Measurements from ENCODE around the gene RTL10. TPM values are rescaled to one million over a fixed set of nuclear protein-coding genes. Genes with fewer than 3 reads are reported as not detected.

Gene RTL10
- total and polyA plus RNA-seq, 10 of the 15 experiments (the other 5 are each of a cell fraction or from before 2014, with no cell fraction given) = 5.3 to 18.1 (median 10.3) TPM

DNA sequence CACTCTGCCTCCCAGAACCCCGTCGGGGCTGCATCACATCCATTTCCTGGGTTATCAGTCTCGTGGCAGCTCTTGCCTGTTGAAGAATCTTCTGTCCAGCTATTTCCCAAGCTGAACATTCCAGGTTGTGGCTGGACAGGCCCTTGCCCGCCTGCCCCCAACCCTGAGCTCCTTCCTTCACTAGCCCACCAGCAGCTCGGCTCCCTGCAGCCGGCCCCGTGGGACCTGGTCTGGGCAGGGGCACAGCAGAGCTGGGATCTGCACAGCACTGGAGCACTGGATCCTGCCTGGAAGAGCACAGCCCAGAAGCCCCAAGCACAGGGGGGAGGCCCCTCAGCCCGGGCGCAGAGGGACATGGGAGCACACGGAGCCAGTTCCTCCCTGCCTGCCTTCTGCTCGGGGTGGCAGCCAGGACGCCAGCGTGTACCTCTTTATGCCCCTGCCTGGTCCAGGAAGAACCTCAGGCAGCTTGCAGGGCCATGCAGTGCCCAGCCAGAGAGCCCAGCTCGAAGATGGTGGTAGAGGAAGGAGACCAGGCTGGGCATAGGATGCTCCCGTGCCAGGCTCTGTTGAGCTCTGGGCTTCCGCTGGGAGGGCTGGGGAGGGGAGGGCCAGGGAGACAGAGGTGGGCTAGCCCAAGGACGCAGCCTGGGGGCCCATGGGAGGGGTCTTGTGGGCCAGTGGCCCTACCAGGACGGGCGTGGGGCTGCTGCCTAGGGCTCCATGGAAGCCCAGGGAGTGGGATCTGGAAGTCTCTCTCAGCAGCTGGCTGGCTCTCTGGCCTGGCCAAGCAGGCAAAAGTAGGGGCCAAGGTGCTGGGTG is 16.6 kb upstream of the RTL10 start (continued):
- TF ChIP-seq, protein P1, sequence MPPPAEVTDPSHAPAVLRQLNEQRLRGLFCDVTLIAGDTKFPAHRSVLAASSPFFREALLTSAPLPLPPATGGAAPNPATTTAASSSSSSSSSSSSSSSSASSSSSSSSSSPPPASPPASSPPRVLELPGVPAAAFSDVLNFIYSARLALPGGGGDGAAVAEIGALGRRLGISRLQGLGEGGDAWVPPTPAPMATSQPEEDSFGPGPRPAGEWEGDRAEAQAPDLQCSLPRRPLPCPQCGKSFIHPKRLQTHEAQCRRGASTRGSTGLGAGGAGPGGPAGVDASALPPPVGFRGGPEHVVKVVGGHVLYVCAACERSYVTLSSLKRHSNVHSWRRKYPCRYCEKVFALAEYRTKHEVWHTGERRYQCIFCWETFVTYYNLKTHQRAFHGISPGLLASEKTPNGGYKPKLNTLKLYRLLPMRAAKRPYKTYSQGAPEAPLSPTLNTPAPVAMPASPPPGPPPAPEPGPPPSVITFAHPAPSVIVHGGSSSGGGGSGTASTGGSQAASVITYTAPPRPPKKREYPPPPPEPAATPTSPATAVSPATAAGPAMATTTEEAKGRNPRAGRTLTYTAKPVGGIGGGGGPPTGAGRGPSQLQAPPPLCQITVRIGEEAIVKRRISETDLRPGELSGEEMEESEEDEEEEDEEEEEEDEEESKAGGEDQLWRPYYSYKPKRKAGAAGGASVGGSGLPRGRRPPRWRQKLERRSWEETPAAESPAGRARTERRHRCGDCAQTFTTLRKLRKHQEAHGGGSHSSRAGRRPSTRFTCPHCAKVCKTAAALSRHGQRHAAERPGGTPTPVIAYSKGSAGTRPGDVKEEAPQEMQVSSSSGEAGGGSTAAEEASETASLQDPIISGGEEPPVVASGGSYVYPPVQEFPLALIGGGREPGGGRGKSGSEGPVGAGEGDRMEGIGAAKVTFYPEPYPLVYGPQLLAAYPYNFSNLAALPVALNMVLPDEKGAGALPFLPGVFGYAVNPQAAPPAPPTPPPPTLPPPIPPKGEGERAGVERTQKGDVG (CRISPR knock-in tag; IDR thresholded peaks at IDR 0.05) = no peak
- TF ChIP-seq, protein P2, sequence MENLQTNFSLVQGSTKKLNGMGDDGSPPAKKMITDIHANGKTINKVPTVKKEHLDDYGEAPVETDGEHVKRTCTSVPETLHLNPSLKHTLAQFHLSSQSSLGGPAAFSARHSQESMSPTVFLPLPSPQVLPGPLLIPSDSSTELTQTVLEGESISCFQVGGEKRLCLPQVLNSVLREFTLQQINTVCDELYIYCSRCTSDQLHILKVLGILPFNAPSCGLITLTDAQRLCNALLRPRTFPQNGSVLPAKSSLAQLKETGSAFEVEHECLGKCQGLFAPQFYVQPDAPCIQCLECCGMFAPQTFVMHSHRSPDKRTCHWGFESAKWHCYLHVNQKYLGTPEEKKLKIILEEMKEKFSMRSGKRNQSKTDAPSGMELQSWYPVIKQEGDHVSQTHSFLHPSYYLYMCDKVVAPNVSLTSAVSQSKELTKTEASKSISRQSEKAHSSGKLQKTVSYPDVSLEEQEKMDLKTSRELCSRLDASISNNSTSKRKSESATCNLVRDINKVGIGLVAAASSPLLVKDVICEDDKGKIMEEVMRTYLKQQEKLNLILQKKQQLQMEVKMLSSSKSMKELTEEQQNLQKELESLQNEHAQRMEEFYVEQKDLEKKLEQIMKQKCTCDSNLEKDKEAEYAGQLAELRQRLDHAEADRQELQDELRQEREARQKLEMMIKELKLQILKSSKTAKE (IDR thresholded peaks at IDR 0.05; ENCODE audit: low read depth, poor library complexity, severe bottlenecking) = no peak

DNA sequence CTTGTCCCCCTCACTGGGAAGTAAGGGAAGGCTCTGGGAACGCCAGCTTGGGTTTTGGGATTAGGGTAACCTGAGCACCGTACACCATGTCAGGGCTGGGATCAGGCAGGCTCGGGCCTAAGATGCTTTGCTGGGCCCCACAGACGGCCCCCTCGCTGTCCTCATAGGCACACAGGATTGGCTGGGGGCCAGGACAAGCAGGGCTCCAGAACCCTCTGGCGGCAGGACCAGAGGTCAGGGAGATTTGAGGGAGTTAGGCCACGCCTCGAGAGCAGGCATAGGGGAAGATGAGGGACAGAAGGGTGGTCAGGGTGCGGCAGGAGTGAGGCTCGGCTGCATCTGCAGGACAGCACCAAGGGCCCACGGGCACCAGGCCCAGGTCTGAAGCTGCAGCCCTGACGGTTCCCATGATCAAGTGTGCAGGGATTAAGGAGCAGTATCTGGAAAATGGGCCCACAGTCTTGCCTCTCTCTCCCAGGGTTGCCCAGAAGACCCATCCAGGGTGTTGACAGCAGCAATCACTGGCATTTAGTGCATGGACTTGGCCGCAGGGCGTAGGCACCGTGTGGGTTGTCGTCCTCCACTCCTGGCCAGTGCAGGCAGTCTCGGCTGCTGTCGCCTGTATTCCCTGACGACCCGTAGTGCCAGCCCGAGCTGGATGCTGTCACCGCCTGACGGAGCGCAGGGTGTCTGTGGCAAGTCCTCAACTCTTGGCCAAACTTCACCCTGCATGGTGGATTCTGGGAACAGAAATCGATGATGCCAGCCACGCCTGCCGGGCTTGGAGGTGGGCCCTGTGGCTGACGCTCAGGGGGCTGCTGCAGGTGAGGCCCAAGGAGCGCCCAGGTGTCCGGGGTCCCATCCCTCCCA is 15.7 kb upstream of the RTL10 start:
- DNase-seq (ENCODE audit: low read depth, low spot score) (no peak), FAIRE-seq (no peak), ATAC-seq (no peak)
- CTCF ChIA-PET = interaction anchor here (0.8 kb wide), 1 partner anchor 12 kb away, joined by 3 read pairs; no protein-coding TSS in a partner anchor
- Histone ChIP-seq H3K4me3 (no peak overlapping the region), H2AFZ (ENCODE audit: control insufficient read depth, low read depth, low read length) (no peak overlapping the region), H4K20me1 (ENCODE audit: control insufficient read depth, insufficient read depth) (no peaks in the 10 kb centered on the region), H3K4me2 (ENCODE audit: control insufficient read depth, insufficient read depth) (no peak overlapping the region), H3K79me2 (ENCODE audit: control insufficient read depth, insufficient read depth, low read length) (no peaks in the 10 kb centered on the region), H3K9ac (ENCODE audit: control insufficient read depth, insufficient read depth, low read length) (no peak overlapping the region), H3K27me3 (replicated peaks in 1 of 2; ENCODE audit: control insufficient read depth in 2 of 2, insufficient read depth in 2 of 2, low read length in 1 of 2) (no peaks in the 10 kb centered on the region), H3K9me3 (replicated peaks; ENCODE audit: control insufficient read depth, insufficient read depth, low read length) (no peaks in the 10 kb centered on the region), H3K27ac (ENCODE audit: control insufficient read depth, insufficient read depth) (no peak overlapping the region), H3K4me1 (ENCODE audit: control insufficient read depth, insufficient read depth, low read length) (no peaks in the 10 kb centered on the region), H3K36me3 (ENCODE audit: control insufficient read depth in 2 of 2, insufficient read depth in 2 of 2, low read length in 1 of 2) (no peaks in the 10 kb centered on the region)
- no TSS peak for BruUV-seq (replicated peaks)
- SMC1A ChIA-PET (ENCODE audit: uncharacterized antibody, unreplicated experiment) = no interaction called here
- intact Hi-C loops (cut with micrococcal nuclease; ENCODE audit: unreplicated experiment) (no loop called here), in situ Hi-C loops (cut with MboI) (no loop called here)
- RAD21 ChIA-PET (ENCODE audit: unreplicated experiment) = no interaction called here
- POLR2A ChIA-PET = no interaction called here
- WGBS (ENCODE audit: insufficient coverage, insufficient replicate concordance, low lambda C conversion rate, missing lambda C conversion rate) = 66% methylated on average over 29 of the region's 30 CpGs
- TF ChIP-seq MEF2B (IDR thresholded peaks at IDR 0.05; ENCODE audit: partially characterized antibody, poor library complexity, severe bottlenecking) (no peak), SREBF1 (IDR thresholded peaks at IDR 0.05; ENCODE audit: low read length) (no peak), RUNX3 (IDR thresholded peaks at IDR 0.05; ENCODE audit: low read length) (no peak), ZNF207 (IDR thresholded peaks at IDR 0.05; ENCODE audit: borderline replicate concordance) (no peak), KLF5 (IDR thresholded peaks at IDR 0.05; ENCODE audit: partially characterized antibody) (no peak), NR2F1 (conservative IDR thresholded peaks at IDR 0.05) (no peak), JUND (IDR thresholded peaks at IDR 0.05; ENCODE audit: low read depth, low read length) (no peak)
- TF ChIP-seq, protein P3, sequence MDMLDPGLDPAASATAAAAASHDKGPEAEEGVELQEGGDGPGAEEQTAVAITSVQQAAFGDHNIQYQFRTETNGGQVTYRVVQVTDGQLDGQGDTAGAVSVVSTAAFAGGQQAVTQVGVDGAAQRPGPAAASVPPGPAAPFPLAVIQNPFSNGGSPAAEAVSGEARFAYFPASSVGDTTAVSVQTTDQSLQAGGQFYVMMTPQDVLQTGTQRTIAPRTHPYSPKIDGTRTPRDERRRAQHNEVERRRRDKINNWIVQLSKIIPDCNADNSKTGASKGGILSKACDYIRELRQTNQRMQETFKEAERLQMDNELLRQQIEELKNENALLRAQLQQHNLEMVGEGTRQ (IDR thresholded peaks at IDR 0.05; ENCODE audit: borderline replicate concordance, low read depth, low read length) = no peak
- TF ChIP-seq, protein P2 (IDR thresholded peaks at IDR 0.05; ENCODE audit: low read depth, poor library complexity, severe bottlenecking) = no peak
